NCI-H2227 (cell line): Measurements from ENCODE around the gene JPH2.

Experiments
- DNase-seq: peaks from one replicate; lab custom pipeline; 2025; ENCODE audit not compliant: unreplicated experiment; lab: John Stamatoyannopoulos, UW

JPH2 gene

DNA sequence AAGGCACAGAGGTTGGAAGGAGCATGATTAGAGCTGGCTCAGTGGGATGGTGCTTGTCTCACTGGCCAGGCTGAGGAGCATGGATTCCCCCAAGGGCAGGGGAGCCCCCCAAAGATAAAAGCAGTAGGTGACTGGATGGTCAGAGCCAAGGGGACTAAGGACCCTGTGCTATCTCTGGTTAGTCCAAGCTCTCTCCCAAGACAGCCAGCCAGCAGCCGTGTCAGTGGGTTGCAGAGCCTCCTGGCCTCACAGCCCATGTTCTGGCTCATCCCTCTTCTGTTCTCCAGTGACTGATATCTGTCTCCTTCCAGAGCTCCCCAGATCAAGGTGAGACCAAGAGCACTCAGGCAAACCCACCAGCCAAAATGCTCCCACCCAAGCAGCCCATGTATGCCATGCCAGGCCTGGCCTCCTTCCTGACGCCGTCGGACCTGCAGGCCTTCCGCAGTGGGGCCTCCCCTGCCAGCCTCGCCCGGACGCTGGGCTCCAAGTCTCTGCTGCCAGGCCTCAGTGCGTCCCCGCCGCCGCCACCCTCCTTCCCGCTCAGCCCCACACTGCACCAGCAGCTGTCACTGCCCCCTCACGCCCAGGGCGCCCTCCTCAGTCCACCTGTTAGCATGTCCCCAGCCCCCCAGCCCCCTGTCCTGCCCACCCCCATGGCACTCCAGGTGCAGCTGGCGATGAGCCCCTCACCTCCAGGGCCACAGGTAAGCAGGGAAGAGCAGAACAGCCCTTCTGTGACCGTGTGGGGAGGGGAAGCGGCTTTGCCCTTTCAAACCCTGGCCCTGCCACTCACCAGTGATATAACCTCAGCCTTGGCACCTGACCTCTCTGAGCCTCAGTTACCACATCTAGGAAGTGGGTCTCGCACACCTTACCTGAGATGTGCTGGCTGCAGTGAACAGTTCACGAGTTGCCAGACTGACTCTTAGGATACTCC, 121.3 kb downstream of the JPH2 start:
- no peak for DNase-seq

DNA sequence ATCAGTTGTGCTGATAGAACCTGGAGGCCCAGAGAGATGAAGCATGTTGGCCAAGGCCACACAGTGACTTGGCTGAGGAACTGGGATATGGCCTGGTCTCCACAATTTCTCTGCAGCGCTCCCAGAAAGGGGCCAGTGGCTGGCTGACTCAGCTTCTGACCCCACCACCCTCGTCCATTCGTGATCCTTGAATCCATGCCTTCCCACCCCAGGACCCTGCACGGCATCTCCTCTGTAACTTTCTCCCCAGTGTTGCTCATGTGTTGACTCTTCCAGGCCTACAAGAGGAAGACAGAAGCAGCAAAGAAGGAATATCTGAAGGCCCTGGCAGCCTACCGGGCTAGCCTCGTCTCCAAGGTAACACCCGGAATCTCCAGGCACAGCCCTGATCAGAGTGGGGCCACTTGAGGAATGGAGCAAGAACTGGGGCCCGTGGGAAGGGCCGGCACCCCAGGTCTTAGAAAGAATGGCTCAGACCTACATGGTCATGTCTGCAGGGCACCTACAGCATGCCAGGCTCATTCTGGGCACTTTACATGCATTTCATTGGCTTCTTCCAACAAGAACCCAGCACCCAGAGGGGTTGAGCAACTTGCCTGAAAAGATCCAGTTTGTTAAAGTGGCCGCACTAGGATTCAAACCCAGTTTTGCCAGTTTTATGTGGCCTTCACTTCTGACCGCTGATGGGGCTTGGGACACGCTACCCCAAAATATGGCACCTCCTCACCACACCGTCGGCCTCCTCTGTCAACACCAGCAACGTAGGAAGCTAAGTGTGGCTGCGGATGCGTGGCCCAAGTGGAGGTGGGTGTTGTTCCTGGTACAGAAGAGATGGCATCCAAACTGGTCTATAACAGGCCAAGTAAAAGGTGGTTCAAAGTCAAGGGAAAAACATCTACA, 122.2 kb downstream of the JPH2 start:
- no peak for DNase-seq
